NCI-H748 (cell line): Measurements from ENCODE around the gene LDLRAD4.

Experiments
- DNase-seq: peaks from one replicate; lab custom pipeline; 2025; ENCODE audit not compliant: unreplicated experiment; lab: John Stamatoyannopoulos, UW

LDLRAD4 gene

GRCh38 chr18:13620206-13620672 is 401.7 kb downstream of the LDLRAD4 start:
- no peak for DNase-seq

DNA sequence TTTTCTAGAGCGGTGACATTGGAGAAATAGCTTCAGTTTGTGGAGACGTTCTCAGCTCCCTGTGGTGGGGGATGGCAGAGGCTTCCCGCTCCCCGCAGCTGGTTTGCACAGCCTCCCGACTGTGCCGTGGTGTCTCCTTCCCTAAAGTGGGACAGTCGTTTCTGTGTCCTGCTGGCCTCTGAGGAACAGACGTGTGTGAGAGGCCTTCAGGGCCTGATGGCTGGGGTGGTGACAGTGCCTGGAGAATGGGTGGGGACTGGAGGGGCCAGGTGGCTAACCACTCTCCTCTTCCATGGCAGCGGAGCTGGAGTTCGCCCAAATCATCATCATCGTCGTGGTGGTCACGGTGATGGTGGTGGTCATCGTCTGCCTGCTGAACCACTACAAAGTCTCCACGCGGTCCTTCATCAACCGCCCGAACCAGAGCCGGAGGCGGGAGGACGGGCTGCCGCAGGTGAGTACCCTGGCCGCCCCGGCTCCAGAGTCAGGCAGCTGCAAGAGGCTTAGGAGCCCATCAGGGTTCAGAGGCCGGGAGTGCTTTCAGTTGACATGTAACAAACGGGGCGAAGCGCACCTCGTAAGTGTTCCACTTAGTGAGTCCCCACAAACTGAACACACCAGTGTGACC is 402.4 kb downstream of the LDLRAD4 start:
- DNase-seq: no peak

- DNase-seq: no peak
Measured at GRCh38 chr18:13621446-13621849, 402.9 kb downstream of the LDLRAD4 start.

- DNase-seq: no peak
Measured at GRCh38 chr18:13621886-13622619, 403.5 kb downstream of the LDLRAD4 start.

DNA sequence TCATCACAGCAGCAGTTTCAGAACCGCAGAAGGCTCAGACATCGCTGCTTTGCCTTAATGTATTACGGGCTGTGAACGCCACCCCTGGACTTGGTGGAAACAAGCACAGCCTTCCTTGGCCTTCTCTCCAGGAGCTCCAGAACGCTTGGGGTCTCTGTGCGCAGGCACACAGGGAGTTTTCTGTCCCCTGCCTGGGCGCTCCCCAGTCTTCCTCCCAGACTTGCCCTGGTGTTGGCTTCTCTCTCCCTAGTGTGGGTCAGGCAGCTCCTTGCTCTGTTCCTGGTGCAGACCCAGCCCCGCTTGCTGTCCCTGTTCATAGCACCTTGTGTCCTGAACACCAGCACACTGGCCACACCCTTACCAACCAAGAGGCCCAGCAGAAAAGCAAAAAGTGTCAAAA is 404.2 kb downstream of the LDLRAD4 start:
- no peak for DNase-seq

DNA sequence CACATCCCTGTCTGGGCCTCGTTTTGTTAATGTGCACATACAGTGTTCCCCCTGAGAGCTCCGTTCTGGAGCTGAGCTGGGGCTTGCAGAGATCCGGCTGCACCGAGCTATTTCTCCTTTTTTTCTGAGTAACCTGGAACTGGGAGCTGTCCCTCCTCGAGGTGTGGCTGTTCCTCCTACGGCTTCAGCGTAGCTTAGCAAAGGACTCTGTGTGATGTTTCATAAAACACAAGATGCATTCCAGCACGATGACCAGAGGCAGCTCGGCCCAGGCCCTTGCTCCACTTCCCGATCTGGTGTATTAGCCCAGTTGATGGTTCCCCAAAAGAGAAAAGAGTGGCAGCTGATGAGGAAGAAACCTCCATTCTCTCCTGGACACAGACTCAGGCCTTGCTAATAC is 404.8 kb downstream of the LDLRAD4 start:
- no peak for DNase-seq

DNA sequence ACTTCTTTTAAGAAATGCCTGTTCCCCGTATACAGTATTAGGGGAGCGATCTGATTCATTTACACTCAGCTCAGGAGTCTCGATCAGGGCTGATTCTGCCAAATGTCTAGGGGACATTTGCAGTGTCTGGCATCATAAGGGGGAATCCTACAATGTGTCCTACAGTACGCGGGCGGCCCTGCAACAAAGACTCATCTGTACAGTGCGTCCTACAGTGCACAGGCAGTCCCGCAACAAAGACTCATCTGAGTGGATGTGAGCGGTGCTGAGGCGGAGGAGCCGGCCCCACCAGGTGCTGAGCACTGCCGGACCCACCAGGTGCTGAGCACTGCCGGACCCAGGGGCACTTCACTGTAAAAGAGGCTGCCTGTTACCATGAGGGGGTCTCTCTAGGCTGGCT is 405.3 kb downstream of the LDLRAD4 start:
- DNase-seq: no peak

DNA sequence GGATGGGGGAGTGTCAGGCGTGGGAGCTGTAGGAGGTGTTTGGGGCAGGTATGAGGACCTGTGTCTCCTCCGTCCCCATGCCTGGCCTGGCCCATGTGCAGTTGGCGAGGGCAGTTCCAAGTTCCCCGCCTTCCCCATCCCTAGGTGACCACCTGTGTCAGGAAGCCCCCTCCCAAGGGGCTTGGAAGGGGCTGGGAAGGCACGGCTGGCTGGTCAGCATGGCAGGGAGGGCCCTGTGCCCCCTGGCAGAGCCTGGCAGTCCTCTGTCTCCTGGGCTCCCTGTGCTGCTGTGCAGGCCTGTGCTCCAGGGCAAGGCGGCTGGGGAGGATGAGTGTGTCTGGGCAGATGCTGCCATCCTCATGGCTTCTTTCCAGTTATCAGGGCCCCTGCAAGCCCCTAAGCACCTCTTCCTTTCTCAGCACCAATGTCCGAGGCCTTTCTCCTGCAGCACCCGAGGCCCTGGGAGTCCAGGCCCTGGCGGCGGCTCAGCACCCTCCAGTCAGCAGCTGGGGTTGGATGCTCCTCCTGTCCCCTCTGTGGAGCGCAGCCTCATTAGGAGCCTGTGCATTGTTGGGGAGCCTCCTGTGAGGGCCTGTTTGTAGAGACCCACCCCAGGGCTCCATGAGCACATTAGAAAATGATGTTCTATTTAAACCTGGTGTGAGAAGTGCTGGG is 406.1 kb downstream of the LDLRAD4 start:
- no peak for DNase-seq

DNA sequence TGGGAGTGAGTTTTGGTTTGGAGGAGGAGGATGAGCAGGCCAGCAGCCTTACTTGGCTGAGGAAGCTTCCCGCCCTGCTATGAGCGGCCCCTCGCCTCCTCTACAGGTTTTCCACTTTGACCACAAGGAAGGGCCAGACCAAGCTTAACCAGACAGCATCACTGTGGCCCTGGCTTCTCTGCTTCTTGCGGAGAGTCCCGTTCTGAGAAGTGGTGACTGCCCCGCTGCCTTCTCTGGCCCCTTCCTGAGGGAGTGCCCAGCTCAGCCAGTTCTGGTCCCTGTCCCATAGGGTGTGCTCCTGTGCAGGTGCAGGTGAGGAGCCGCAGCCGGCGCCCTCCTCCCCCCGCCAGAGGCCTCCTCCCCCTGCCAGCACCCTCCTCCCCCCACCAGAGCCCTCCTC is 406.8 kb downstream of the LDLRAD4 start:
- DNase-seq: no peak

- DNase-seq: no peak
Measured at GRCh38 chr18:13625843-13626543, 407.4 kb downstream of the LDLRAD4 start.

DNA sequence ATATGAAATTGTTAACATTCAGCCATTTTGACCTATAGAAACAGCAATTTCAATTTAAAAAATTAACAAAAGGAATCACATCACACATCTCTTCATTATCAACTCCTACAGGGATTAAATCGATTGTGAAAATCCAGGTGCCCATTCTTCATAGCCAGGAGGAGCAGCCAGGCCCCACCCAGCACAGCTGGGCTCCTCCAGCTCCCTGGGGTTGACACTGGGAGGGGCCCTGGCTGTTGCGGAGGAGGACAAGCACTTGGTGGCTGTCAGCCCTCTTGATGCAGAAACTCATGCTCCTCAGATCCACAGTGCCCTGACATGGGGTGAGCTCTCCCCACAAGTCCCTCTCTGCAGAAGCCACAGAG is 408.0 kb downstream of the LDLRAD4 start:
- no peak for DNase-seq

- DNase-seq: no peak
Measured at GRCh38 chr18:13627639-13628038, 409.1 kb downstream of the LDLRAD4 start.

GRCh38 chr18:13628211-13628610 is 409.7 kb downstream of the LDLRAD4 start:
- DNase-seq: no peak

GRCh38 chr18:13629841-13630715 is 411.5 kb downstream of the LDLRAD4 start:
- peak; percentile 64 for DNase-seq

GRCh38 chr18:13630716-13631268 is 412.2 kb downstream of the LDLRAD4 start:
- no peak for DNase-seq

DNA sequence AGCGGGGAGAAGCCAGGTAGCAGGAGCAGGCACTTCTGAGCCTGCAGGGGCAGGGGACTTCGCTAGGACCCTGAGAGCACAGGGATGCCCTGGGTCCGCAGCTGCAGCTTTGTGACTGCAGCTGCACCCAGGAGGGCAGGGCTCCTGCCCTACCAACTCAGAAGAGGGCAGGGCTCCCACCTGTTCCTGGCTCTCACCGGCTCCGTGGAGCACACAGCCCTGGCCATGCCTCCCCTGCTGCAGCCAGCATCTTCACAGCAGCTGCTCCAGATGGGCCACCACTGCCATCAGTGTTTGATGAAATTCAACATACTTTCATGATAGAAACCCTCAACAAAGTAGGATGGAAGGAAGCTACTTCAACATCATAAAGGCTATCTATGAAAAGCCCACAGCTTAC is 415.1 kb downstream of the LDLRAD4 start:
- no peak for DNase-seq

DNA sequence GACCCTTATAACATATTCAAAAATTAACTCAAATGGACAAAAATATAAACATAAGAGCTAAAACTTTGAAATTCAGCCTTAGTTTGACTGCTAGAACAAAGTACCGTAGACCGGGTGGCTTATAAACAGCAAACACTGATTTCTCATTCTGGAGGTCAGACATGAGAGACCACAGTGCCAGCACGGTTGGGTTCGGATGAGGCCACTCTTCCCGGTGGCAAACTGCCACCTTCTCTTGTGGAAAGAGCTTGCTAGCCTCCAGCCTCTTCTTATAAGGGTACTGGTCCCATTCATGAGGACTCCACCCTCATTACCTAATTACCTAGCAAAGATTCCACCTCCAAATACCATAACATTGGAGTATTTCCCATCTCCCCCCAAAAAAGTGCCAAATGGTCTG is 416.5 kb downstream of the LDLRAD4 start:
- no peak for DNase-seq

- no peak for DNase-seq
Measured at GRCh38 chr18:13638719-13639595, 420.4 kb downstream of the LDLRAD4 start.

GRCh38 chr18:13640266-13640860 is 421.8 kb downstream of the LDLRAD4 start:
- no peak for DNase-seq
